ENCODE data around the gene PNPLA2. TPM values are rescaled to one million over a fixed set of nuclear protein-coding genes. Genes with fewer than 3 reads are reported as not detected.

The PNPLA2 gene
- total and polyA plus RNA-seq, 2 of the 8 experiments (the other 6 are each of a cell fraction or from before 2014, with no cell fraction given), result 30.9 to 62.1 TPM

- Histone ChIP-seq H3K23me2 (ENCODE audit: low read depth, low read length) (peaks cover 9% of the 10 kb centered on the region; the same call in 1 of the 2 replicates), H4K5ac (ENCODE audit: insufficient read length, low read depth, low read length) (no peak overlapping the region), H2BK20ac (ENCODE audit: low read length) (no peak overlapping the region), H3K9ac (replicated peaks in 1 of 4; ENCODE audit: extremely low read depth in 1 of 4, low read depth in 3 of 4, low read length in 3 of 4) (no peak overlapping the region), H3K18ac (ENCODE audit: extremely low read depth, low read length) (no peak overlapping the region), H3K79me2 (ENCODE audit: control insufficient read depth in 1 of 2, insufficient read depth in 2 of 2, low read length in 2 of 2) (no peaks in the 10 kb centered on the region; a peak in 1 of 4 replicates), H2BK120ac (replicated peaks; ENCODE audit: low read depth, low read length) (no peak overlapping the region), H2BK5ac (ENCODE audit: low read depth, low read length) (0 out of 2 replicates have a peak overlapping the region, but pooled peaks have one; percentile 67), H2AFZ (ENCODE audit: low read length) (no peak overlapping the region), H2BK12ac (ENCODE audit: low read depth, low read length) (0 out of 2 replicates have a peak overlapping the region, but pooled peaks have one; percentile 9), H3K9me3 (ENCODE audit: insufficient read depth in 2 of 2, low read depth in 1 of 2, low read length in 1 of 2) (no peaks in the 10 kb centered on the region), H4K91ac (replicated peaks; ENCODE audit: insufficient read length, low read length) (no peak overlapping the region), H3K36me3 (ENCODE audit: control insufficient read depth in 2 of 4, insufficient read depth in 4 of 4, low read length in 3 of 4) (peaks cover 3 to 30% (median 6%) of the 10 kb centered on the region in 4 experiments; a peak in 5 of 8 replicates), H3K4me3 (ENCODE audit: extremely low read depth in 1 of 4, insufficient read depth in 2 of 4, low read depth in 3 of 4, low read length in 4 of 4) (no peak overlapping the region), H3K23ac (ENCODE audit: insufficient read length) (no peak overlapping the region), H2BK15ac (ENCODE audit: low read length) (no peak overlapping the region), H4K8ac (ENCODE audit: extremely low read depth, insufficient read depth, low read length) (no peak overlapping the region), H3K27ac (ENCODE audit: low read depth, low read length) (no peak overlapping the region), H2AK5ac (ENCODE audit: low read depth, low read length) (no peak overlapping the region), H3K4me2 (ENCODE audit: insufficient read depth in 1 of 2, low read depth in 2 of 2, low read length in 2 of 2) (peak overlapping the region; percentile 67 to 83; a peak in 2 of 4 replicates), H4K20me1 (replicated peaks in 1 of 2; ENCODE audit: control insufficient read depth in 1 of 2, insufficient read depth in 2 of 2, low read length in 2 of 2) (peaks cover 0 to 8% of the 10 kb centered on the region in 2 experiments), H3K14ac (ENCODE audit: insufficient read length) (no peak overlapping the region), H3K4me1 (replicated peaks in 1 of 4; ENCODE audit: control insufficient read depth in 3 of 4, insufficient read depth in 4 of 4, low read length in 3 of 4) (peaks cover 0 to 8% (median 7%) of the 10 kb centered on the region in 4 experiments; a peak in 5 of 7 replicates), H3K56ac (replicated peaks; ENCODE audit: insufficient read length, low read depth, low read length) (no peak overlapping the region), H3K27me3 (replicated peaks in 1 of 4; ENCODE audit: control insufficient read depth in 3 of 4, extremely low read depth in 1 of 4, insufficient read depth in 3 of 4, low read length in 3 of 4) (no peaks in the 10 kb centered on the region; a peak in 1 of 7 replicates), H3K4ac (replicated peaks; ENCODE audit: insufficient read length, low read depth, low read length) (no peak overlapping the region), H3K79me1 (ENCODE audit: low read depth, low read length) (peaks cover 2% of the 10 kb centered on the region; the same call in 1 of the 2 replicates)
- POLR2A ChIA-PET (ENCODE audit: partially characterized antibody), result interaction anchor here (0.6 to 53.0 kb wide), 6 partner anchors 9 to 159 kb away, joined by 3 to 1917 read pairs (median 8); partner anchors contain the start of genes CD151, CEND1, CRACR2B and PNPLA2
- 93% methylated on average over 4 of the region's 8 CpGs; no CpG with 5 or more reads in 1 of the 2 experiments for WGBS, 2 experiments (ENCODE audit: extremely low coverage in 1 of 2, insufficient coverage in 1 of 2, insufficient read length in 1 of 2, insufficient replicate concordance in 2 of 2, low coverage in 1 of 2, low lambda C conversion rate in 2 of 2, missing lambda C conversion rate in 1 of 2)
- DNase-seq (ENCODE audit: low read depth in 1 of 2, low spot score in 2 of 2) (no peak), FAIRE-seq (no peak)
- CTCF ChIA-PET (ENCODE audit: partially characterized antibody), result interaction anchor here (0.9 to 2.7 kb wide), 5 partner anchors 13 to 76 kb away, joined by 3 to 7 read pairs (median 3); partner anchors contain the start of gene CEND1
- TF ChIP-seq CBX5 (IDR thresholded peaks at IDR 0.05; ENCODE audit: low read depth, low read length) (no peak), TAF7 (optimal IDR thresholded peaks at IDR 0.05; ENCODE audit: borderline replicate concordance, low read depth, low read length) (no peak), CREB1 (IDR thresholded peaks at IDR 0.05) (no peak), PHF8 (conservative IDR thresholded peaks at IDR 0.05; ENCODE audit: low read depth, low read length) (no peak), FOSL1 (IDR thresholded peaks at IDR 0.05; ENCODE audit: insufficient read depth, low read depth, low read length) (no peak), SIX5 (IDR thresholded peaks at IDR 0.05; ENCODE audit: low read depth, low read length) (no peak), JUN (IDR thresholded peaks at IDR 0.05; ENCODE audit: low read depth, low read length) (no peak), BRCA1 (IDR thresholded peaks at IDR 0.05; ENCODE audit: low read depth, low read length) (no peak), ZNF274 (IDR thresholded peaks at IDR 0.05; ENCODE audit: borderline replicate concordance, extremely low read depth, low read length) (no peak), TBP (IDR thresholded peaks at IDR 0.05; ENCODE audit: low read depth, low read length) (no peak), ATF3 (IDR thresholded peaks at IDR 0.05; ENCODE audit: insufficient read depth, low read depth, low read length) (no peak), EP300 (IDR thresholded peaks at IDR 0.05; ENCODE audit: borderline replicate concordance in 1 of 2, low read depth in 2 of 2, low read length in 2 of 2) (no peak), SP4 (IDR thresholded peaks at IDR 0.05; ENCODE audit: low read length) (no peak)
These were observed 15.3 kb upstream of the PNPLA2 start for GRCh38 chr11:803467-803742.

All from H1 (cell line).